PC-9 (cell line): ENCODE results near the gene VPS35.
"Not testable (repeated sequence)": the region's sequence is repeated elsewhere in the genome, so short reads cannot be mapped to it uniquely, and the experiment has no call there.

Experiments used
- CTCF ChIP-seq: fragments of 200-600 bp; sonication (generic); conservative IDR thresholded peaks from 2 replicates; pipeline ENCODE4 v1.6.1; 2017; ENCODE audit warnings: mixed run types, antibody characterized with exemption, mild to moderate bottlenecking, moderate library complexity
- EZH2 ChIP-seq: fragments of 200-600 bp; sonication (generic); IDR thresholded peaks from 2 replicates; pipeline ENCODE4 v1.8.0; 2017; ENCODE audit warnings: antibody characterized with exemption, low read depth

GRCh38 chr16:46626681-46627080, 62.3 kb downstream of the VPS35 start:
- TF ChIP-seq CTCF, EZH2: not testable (repeated sequence)
